GM12864 (cell line): ENCODE data around the gene PTCH1.

ENCODE experiments used
- DNase-seq: peaks from one replicate; pipeline ENCODE4 v3.0.0-alpha.2; 2011; ENCODE audit warnings: low read depth
- H3K4me3 ChIP-seq: 2 replicates; pipeline ENCODE4 v1.5.1; 2011; ENCODE audit warnings: mild to moderate bottlenecking, low read depth, low read length, control low read depth
- CTCF ChIP-seq: IDR thresholded peaks from 2 replicates; pipeline ENCODE4 v1.5.1; 2011; ENCODE audit warnings: low read depth, mild to moderate bottlenecking, moderate library complexity, low read length, control low read depth, inconsistent platforms; ENCODE audit errors: missing control alignments

Gene PTCH1

DNA sequence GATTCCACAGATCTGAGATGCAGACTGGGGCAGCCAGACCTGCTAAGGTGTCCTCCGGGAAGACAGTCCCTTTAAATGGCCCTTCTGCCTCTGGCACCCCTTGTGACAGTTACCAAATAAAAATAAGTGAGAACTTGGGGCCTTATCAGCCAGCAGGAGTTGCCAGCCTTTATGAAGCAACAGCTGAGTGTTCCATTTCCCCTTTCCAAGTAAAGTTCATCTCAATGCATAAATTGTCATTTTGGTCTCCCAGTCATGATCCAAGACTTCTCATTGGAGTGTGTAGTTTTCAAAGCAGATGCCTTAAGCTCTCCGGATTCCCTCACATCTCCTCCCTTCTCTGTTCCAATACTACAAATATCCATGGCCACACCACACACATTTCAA is 4.1 kb downstream of the PTCH1 start:
- H3K4me3 ChIP-seq = no peak overlapping the region
- no peak for TF ChIP-seq CTCF
- DNase-seq = no peak

DNA sequence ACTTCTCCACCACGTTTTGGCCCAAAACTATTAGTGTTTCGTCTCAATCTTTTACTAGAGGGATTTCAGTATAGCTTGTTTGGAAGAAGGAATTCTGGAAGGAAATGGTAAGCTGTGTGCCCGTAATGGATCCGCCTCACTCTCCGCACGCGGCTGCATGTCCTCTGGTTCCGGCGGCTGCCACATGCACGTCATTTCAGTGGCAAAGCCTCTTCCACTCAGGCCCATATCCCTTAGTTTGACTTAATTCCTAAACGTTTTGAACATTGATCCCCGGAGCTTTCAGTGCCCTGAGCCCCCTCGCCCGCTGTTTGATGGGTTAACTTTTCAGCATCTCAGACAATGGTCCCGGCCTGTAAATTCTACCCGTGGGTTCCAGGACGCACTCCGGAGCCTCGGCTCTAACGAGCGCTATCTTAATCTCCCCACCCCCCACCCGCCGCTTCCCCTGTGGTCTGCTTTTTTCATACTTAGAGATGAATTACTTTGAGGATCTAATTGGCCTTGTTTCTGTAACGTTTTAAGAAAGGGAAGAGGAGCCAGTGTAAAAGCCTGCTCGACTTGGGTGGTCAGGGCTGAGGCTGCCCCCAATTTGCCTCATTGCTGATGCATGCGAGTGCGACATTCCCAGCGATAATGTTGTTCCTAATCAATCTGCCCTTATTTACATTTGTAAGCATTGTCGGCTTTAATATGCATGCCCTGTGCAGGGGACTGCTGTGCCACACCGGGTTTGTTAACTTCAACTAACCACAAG is 4.6 kb downstream of the PTCH1 start:
- no peak for TF ChIP-seq CTCF
- no peak for DNase-seq
- H3K4me3 ChIP-seq = peak overlapping the region; percentile 70

GRCh38 chr9:95511616-95511931 is 5.2 kb downstream of the PTCH1 start:
- H3K4me3 ChIP-seq = peak overlapping the region; percentile 70
- no peak for TF ChIP-seq CTCF
- DNase-seq = no peak

- no peak for TF ChIP-seq CTCF
- DNase-seq = no peak
- peak overlapping the region; percentile 70 for H3K4me3 ChIP-seq
Observed at GRCh38 chr9:95510709-95511615, 5.8 kb downstream of the PTCH1 start.

DNA sequence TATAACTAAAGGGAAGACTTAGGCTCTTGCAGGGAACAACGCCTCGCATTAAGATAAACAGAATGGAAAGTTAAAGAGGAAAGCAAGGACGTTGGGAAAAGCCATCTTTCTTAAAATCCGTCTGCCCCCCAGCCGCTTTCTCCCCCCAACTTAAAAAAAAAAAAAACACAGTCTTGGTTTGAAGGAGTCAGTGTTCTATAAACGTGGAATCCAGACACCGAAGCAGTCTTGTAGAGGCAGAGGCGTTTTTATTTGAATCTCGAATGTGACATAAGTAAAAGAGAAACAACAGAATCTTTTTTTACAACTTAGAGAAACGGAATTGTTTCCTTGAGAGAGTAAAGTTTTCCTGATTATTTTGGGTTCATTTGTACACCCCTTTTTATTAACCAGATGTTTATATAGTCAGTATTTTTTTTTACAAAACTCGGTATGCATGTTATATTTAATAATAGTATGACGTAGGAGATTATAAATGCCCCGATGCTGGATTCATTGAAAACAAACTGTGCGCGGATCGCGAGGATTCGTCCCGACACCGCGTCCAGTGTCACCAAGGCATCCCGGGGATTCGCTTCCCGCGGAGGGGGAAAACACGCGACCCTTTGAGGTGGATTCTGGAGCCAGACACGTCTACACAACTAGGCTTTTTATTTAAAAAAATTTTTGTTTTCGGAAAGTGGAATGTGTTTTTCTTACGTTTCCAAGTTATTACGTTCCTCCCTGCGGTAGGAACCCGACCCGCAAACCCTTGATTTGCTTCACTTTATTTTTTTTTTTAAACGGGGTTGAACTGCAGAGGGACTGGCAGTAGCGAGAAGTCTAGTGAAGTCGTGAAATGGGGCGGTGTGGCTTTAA is 6.7 kb downstream of the PTCH1 start:
- DNase-seq = no peak
- peak overlapping the region; percentile 70 for H3K4me3 ChIP-seq

More for the DNA sequence above, 6.7 kb downstream of the PTCH1 start:
- no peak for TF ChIP-seq CTCF
